SHP77 treated with DMSO at 0.1 percent for 48 hours (cell line): ENCODE results near the gene TMUB1.

Source experiments
- DNase-seq: peaks from one replicate; lab custom pipeline; 2025; lab: John Stamatoyannopoulos, UW

The TMUB1 gene

DNA sequence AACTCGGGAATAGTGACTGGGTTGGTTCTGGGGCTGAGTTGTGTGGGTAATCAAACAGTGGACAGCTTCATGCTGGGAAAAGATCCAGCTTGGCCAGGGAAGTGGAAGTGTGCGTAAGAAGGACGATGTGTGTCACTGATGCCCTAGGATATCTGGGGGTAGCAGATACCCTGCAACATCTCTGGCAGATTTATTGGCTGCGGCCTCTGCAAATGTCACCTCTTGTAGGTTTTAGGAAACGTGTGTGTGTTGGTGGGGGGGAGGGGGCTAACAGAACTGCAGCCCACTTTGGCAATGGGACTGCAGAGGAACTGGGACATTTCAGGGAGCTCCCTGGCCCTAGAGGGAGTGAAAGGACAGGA, 2.0 kb upstream of the TMUB1 start:
- DNase-seq, result no peak

DNA sequence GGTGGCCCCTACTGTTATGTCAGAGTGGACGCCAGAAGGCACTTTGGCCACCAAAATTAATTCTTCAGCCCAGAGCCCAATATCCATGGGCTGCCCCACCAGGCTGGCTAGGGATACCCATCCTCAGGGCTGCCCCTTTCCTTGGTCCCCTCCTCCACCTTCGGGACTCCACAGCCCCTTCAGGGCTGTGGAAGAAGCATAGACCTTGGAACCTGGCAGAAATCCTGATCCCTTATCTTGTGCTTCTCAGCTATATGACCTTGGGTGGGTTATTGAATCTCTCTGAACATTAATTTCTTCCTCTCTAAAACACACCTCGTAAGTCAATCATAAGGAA, 499 bp upstream of the TMUB1 start:
- no peak for DNase-seq

- DNase-seq, result no peak
Observed at GRCh38 chr7:151082141-151083070, 887 bp downstream of the TMUB1 start.

DNA sequence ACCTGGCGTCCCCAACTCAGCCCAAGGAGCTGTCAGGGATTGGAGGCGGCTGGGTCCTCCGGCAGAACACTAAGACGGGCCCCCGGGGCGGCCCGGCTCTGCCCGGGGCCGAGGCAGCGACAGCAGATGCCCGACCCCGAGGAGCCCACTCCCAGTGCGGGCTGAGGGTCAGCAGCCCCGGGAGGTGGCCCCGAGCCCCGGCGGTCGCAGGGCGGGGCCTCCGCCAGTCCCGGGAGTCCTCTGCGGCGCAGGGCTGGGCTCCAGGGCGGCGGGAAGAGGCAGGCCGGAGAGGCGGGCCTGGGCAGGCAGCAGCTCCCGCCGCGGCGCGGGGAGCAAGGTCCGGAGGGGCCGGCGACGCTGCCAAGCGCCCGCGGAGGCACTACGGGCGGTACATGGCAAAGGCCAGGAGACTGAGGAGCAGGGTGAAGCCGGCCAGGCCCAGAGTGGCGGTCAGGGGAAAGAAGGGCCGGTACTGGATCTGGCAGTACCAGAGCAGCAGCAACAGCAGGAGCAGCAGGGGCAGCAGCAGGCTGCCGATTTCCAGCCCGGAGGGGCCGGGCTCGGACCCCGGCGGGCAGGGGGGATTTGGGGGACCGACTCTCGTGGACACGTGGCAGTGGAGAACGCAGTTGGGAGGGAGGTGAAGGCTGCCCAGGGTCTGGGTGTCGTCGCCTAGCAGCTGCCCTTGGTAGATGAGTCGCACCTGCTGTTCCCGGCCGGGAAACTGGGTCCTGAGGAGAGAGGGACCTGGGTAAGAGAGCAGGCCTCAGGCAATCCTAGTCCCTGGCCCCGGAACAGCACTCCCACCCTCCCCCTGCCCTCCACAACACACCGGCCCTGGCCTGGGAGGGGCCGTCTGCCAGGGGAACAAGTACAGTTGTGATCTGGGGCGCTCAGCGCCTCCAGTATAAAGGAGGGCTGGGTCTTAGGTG, 1.9 kb downstream of the TMUB1 start:
- DNase-seq, result no peak

DNA sequence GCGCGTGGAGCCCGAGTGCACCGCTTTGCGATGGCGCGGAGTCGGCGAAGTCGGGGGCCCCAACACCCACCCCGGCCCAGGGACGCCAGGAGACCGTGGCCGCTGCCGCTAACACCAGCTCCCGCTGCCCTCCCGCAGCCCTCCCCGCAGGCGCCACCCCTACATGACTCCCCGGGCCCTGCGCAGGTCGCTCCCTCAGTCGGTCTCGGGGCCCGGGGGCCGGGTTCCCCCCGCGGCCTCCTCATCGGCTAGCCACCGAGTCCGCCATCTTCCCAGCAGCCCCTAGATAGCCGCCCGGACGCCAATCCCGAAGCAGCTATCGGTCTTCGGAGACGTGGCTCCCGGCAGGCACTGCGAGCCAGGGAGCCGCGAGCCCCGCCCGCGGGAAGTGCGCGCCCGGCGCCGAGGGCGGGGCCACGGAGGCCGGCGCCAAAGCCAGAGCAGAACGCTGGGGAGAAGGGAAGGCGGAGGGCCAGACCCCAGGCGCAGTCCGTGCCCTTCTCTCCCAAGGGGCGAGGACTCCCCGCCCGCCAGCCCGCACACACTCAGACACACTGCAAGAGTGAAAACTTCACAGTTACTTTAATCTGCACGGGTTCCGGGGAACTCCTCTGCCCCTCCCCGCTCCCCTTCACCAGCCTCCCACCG, 2.6 kb downstream of the TMUB1 start, which contains the start of gene FASTK:
Gene FASTK (minus strand): TSS at position 288 of the 648 bp plus-strand sequence. CDS start 43 bp downstream, at position 245.
- peak; percentile 69 for DNase-seq

DNA sequence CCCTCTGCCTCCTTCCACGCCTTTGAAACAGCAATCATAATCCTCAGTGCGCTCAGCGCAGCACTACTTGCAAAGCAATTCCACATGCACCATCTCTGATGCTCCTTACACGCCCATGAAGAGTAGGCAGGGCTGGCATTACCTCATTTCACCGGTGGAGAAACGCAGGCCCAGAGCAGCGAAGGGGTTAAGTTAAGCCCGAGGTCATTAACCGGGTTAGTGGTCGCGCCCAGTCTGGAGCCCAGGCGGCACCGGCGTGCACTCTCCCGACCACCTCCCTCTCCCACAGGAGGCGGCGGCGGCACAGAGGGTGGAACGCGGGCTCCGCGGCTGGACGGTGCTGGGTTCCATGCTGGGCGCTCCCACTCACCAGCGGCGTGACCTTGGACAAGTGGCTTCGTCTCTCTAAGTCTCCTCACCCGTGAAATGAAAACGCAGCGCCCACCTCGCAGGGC, 3.2 kb downstream of the TMUB1 start:
- DNase-seq, result no peak

DNA sequence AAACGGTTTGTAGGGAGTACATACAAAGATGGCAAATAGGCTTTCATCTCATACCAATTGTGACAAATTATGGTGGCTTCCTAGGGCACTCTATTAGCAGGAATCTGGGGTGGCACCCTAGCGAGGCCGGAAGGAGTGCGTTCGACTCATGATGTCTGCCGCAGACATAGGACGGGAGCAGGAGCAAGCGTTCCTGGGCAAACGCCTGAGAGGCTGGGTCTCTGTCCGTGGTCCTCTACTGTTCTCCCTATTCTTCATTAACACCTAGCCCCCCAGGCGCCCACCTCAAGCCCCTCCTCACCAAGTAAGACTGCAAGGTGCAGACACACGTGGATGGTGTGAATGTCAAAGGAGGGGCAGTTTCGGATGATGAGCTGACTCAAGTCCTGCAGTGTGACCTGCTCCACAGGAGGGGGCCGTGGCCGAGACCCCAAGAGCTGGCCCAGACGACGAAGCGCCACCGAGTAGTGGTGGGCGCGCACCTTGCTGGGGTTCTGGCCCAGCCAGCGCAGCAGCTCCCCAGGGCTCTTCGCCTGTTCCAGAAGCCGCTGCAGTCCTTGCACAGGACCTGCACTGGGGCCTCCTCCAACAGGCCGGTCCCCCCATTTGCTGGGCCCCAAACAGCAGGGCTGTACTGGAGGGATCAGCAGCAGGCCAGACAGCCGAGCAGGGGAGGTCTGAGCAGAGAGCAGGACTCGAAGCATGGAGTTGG, 3.9 kb downstream of the TMUB1 start:
- DNase-seq, result no peak

DNA sequence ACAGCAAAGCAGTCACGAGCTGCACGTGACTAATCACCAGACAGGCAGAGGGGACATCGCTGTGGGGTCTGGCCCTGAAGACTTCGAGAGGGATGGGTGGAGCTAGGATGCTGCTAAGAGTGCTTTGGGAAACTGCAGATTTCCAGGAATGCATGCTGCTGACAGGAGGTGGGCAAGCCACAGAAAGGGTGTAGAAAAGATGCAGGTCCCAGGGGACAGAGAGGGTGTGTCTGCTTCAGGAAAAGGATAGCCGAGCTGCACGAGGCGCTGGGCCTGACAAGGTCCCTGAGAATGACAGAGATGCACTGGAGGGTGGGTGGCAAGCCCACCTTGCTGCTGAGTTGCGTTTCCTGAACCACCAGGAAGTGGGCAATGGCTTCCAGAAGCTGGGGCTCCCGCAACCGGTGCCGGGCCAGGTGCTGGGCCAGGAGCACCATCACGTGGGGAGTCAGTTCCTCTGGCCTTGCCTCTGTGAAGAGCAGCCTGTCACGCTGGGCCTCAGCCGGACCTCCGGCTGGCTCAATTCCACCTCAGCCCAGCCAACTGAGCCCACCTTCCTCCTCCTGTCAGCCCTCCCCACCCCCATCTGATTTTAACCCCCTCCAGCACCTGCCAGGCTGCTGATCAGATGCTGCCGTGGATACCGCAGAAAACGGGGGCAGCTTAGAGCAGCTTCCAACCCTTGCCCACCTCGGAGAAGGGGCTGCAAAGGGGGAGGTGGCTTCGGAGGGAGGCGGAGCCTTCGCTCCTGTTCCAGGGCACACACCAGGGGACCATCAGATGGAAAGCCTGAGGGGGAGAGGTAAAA, 4.9 kb downstream of the TMUB1 start:
- no peak for DNase-seq

GRCh38 chr7:151077705-151078232, 5.5 kb downstream of the TMUB1 start:
- no peak for DNase-seq

GRCh38 chr7:151076863-151077704, 6.2 kb downstream of the TMUB1 start:
- no peak for DNase-seq

DNA sequence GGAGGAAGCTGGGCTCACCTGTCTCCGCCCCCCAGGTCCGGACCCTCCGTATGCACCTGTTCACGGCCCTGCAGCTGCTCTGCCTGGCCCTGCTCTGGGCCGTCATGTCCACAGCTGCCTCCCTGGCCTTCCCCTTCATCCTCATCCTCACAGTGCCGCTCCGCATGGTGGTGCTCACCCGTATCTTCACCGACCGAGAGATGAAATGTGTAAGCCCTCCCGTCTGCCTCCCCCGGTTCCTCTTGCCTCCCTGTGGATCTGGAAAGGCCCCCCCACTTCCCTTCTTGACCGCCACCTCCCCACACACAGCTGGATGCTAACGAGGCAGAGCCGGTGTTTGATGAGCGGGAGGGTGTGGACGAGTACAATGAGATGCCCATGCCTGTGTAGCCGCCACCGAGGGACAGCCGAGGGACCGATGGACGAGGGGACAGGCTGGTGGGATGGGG, 7.3 kb downstream of the TMUB1 start:
- DNase-seq, result no peak

- DNase-seq, result no peak
Observed at GRCh38 chr7:151075662-151075971, 7.7 kb downstream of the TMUB1 start.

DNA sequence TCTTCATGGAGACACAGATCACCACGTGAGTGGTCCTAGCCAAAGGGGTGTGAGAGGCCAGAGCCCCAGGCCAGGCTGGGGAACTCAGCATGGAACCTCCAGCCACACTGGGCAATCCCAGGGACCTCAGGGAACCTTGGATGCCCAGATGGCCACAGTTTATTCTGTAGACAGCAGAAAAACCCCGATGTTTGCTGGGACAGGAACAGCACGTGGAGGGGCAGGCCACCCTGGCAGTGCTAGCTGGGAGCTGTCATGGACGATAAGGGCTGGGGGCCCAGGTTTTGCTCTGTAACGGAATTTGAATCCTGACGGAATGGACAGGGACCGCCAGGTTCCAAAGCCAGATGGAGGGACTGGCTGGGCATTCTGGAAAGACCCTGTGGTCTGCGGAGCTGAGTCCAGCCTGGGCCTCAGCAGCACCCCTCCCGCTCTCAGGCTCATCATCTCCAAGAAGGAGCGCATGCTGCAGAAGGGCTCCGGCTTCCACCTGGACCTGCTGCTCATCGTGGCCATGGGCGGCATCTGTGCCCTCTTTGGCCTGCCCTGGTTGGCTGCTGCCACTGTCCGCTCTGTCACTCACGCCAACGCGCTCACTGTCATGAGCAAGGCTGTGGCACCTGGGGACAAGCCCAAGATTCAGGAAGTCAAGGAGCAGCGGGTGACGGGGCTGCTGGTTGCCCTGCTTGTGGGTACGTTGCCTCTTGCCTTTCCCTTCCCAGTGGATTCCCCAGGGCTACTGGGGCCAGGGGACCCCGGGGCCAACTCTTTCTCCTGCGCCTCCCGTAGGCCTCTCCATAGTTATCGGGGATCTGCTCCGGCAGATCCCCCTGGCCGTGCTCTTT, 8.3 kb downstream of the TMUB1 start:
- no peak for DNase-seq

- no peak for DNase-seq
Observed at GRCh38 chr7:151073990-151074389, 9.3 kb downstream of the TMUB1 start.

DNA sequence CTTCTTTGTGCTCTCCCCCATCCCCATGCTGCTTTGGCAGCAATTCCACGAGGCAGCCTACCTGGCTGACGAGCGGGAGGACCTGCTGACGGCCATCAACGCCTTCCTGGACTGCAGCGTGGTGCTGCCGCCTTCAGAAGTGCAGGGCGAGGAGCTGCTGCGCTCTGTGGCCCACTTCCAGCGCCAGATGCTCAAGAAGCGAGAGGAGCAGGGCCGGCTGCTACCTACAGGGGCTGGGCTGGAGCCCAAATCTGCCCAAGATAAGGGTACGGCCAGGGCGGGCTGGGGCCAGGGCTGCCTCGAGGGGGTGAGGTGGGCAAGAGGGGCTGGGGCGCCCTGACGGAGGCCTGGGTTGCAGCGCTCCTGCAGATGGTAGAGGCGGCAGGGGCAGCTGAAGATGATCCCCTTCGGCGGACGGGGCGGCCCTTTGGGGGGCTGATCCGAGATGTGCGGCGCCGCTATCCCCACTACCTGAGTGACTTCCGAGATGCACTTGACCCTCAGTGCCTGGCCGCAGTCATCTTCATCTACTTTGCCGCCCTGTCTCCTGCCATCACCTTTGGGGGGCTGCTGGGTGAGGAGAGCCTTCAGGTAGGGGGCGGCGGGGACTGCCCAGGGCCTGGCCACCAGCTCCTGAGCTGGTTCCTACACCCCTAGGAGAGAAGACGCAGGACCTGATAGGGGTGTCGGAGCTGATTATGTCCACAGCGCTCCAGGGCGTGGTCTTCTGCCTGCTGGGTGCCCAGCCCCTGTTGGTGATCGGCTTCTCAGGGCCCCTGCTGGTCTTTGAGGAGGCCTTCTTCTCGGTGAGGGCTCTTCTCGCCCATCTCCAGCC, 12.0 kb downstream of the TMUB1 start:
- no peak for DNase-seq

DNA sequence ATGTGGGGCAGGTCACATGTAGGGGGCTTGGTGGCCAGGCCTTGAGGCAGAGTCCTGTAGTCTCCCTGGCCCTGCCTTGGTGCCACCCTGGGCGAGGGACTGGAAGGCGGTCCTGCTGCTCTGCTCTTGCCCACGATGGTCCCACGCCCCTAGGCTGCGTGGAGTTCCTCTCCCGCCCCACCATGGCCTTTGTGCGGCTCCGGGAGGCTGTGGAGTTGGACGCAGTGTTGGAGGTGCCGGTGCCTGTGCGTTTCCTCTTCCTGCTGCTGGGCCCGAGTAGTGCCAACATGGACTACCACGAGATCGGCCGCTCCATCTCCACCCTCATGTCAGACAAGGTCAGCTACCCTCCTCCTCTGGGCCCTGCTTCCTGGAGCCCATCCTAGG, 12.7 kb downstream of the TMUB1 start:
- DNase-seq, result no peak

GRCh38 chr7:151069841-151070573, 13.3 kb downstream of the TMUB1 start:
- DNase-seq, result no peak
